ENCODE results near the gene MLN.

DNA sequence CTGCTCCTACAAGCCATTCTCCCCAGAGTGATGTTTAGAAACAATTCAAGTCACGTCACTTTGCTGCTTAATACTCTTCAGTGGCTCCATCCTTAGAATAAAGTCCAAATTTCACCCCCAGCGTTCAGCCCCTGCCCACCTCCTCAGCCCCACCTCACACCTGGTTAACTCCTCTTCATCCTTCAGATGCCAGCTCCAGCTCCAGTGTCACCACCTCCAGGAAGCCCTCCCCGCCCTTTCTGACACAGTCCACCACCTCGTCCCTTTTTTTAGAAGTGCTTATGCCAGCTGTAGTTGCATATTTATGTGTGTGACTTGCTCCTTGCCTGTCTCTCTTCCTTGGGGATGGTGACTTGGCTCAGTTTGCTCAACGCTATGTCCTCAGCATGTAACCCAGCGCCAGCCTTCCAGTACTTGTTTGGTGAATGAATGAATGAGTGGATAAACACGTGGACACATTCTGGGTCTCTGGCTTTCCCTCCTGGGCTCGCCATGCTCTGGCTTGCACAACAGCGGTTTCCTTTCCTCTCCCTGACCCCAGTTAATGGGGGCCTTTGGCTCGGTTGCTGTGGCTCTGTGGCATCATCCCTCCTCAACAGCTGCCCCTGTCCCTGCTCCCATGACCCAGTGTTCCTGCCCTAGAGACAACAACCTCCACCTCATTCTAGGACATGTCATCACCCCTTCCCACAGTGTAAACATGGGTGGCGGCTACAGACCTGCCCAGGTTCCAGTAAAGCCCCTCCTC lies 53.4 kb downstream of the MLN start:
- TF ChIP-seq POLR2A (IDR thresholded peaks at IDR 0.05): no peak
- no peak for TF ChIP-seq CTCF (IDR thresholded peaks at IDR 0.05)
- TF ChIP-seq EP300 (IDR thresholded peaks at IDR 0.05): no peak
- no peak for TF ChIP-seq POLR2AphosphoS5 (IDR thresholded peaks at IDR 0.05)

Data from suprapubic skin (tissue), 4 donors.